HCT116 (cell line): Measurements from ENCODE around the gene GBE1. TPM values are rescaled to one million over a fixed set of nuclear protein-coding genes. Genes with fewer than 3 reads are reported as not detected.

Source experiments
- ATAC-seq: fragments of 200-7000 bp; cut with Tn5 transposase; 2 replicates; pipeline ENCODE4 v1.9.1; 2020; ENCODE audit warnings: mild to moderate bottlenecking, moderate library complexity
- BruUV-seq: library from RNA; stranded (reverse); fragments of 400-500 nt; replicated peaks from 2 replicates; lab custom pipeline; 2021; lab: Mats Ljungman, UMichigan
- CTCF ChIA-PET: fragments of 300-600 bp; sonication (Branson Sonifier 250); formaldehyde crosslinking; loops from one replicate; lab custom pipeline; 2021; ENCODE audit warnings: antibody characterized with exemption; lab: Charles Lee
- POLR2A ChIA-PET: fragments of 300-600, 350-600 bp; sonication (Branson Sonifier 250); formaldehyde crosslinking; loops from one replicate; lab custom pipeline; 2021; ENCODE audit warnings: antibody characterized with exemption; lab: Charles Lee
- RAD21 ChIA-PET, 2 experiments: fragments of 300-600 bp; sonication (Branson Sonifier 250); formaldehyde crosslinking; loops; one replicate each; lab custom pipeline; 2023; ENCODE audit warnings: low total read pairs in 2 of 2; ENCODE audit not compliant: uncharacterized antibody in 2 of 2, unreplicated experiment in 2 of 2, low non-redundant PET in 1 of 2; lab: Charles Lee
- DNase-seq: peaks from one replicate; pipeline ENCODE4 v3.0.0-alpha.2; 2010; ENCODE audit warnings: low read depth, low spot score
- H2AFZ ChIP-seq: fragments of 200-600 bp; shearing (Covaris generic), sonication (generic); 2 replicates; pipeline ENCODE4 v1.6.1; 2017; ENCODE audit warnings: low read depth, mixed run types, mixed read lengths, antibody characterized with exemption, low read length; ENCODE audit not compliant: poor library complexity, severe bottlenecking
- H3K27ac ChIP-seq: 2 replicates; pipeline ENCODE4 v1.5.1; 2012; ENCODE audit warnings: low read depth, low read length
- H3K27me3 ChIP-seq: fragments of 200-600 bp; sonication (generic); 2 replicates; pipeline ENCODE4 v1.6.1; 2016; ENCODE audit warnings: mixed run types, low read length, mixed read lengths; ENCODE audit not compliant: insufficient read depth
- H3K36me3 ChIP-seq, 2 experiments: fragments of 200-500 bp in 1 of 2; fragments of 200-600 bp in 1 of 2; sonication (Bioruptor generic) in 1 of 2; sonication (generic) in 1 of 2; 2 replicates each; pipeline versions ENCODE4 v1.5.1 to v1.6.1; 2014 to 2016; ENCODE audit warnings: low read length in 2 of 2, inconsistent platforms in 1 of 2, mixed read lengths in 1 of 2, mixed run types in 1 of 2; ENCODE audit not compliant: insufficient read depth in 2 of 2, control insufficient read depth in 1 of 2
- H3K4me1 ChIP-seq, 2 experiments: fragments of 200-600 bp in 1 of 2; sonication (generic) in 1 of 2; 2 replicates each; pipeline versions ENCODE4 v1.5.1 to v1.6.1; 2012 to 2017; ENCODE audit warnings: low read length in 2 of 2, inconsistent platforms in 1 of 2, mild to moderate bottlenecking in 1 of 2, mixed read lengths in 1 of 2, mixed run types in 1 of 2, moderate library complexity in 1 of 2; ENCODE audit not compliant: insufficient read depth in 2 of 2, control insufficient read depth in 1 of 2
- H3K4me2 ChIP-seq: fragments of 200-600 bp; sonication (generic); 2 replicates; pipeline ENCODE4 v1.6.1; 2017; ENCODE audit warnings: mixed run types, low read length, mixed read lengths
- H3K4me3 ChIP-seq, 2 experiments: fragments of 200-600 bp in 1 of 2; sonication (generic) in 1 of 2; replicated peaks in 1 of 2; 2 replicates each; pipeline ENCODE4 v1.5.1; 2011 to 2016; ENCODE audit warnings: low read length in 2 of 2, control low read depth in 1 of 2, low read depth in 1 of 2, mild to moderate bottlenecking in 1 of 2, mixed read lengths in 1 of 2, mixed run types in 1 of 2
- H3K79me2 ChIP-seq: fragments of 200-600 bp; sonication (generic); 2 replicates; pipeline ENCODE4 v1.6.1; 2017; ENCODE audit warnings: mild to moderate bottlenecking, mixed run types, low read length, moderate library complexity, mixed read lengths; ENCODE audit not compliant: insufficient read depth
- H3K9ac ChIP-seq: fragments of 200-600 bp; sonication (generic); 2 replicates; pipeline ENCODE4 v1.6.1; 2016; ENCODE audit warnings: low read length, mixed read lengths
- H3K9me2 ChIP-seq: fragments of 200-600 bp; sonication (generic), shearing (Covaris generic); 2 replicates; pipeline ENCODE4 v1.6.1; 2017; ENCODE audit warnings: mixed run types, mild to moderate bottlenecking, moderate library complexity; ENCODE audit not compliant: insufficient read depth
- H3K9me3 ChIP-seq, 2 experiments: fragments of 200-500 bp in 1 of 2; fragments of 200-600 bp in 1 of 2; sonication (Bioruptor generic) in 1 of 2; sonication (generic) in 1 of 2; 2 replicates each; pipeline ENCODE4 v1.6.1; 2014 to 2017; ENCODE audit warnings: low read length in 2 of 2, mixed read lengths in 2 of 2, inconsistent platforms in 1 of 2, low read depth in 1 of 2, mild to moderate bottlenecking in 1 of 2, mixed run types in 1 of 2, moderate library complexity in 1 of 2; ENCODE audit not compliant: control insufficient read depth in 1 of 2, insufficient read depth in 1 of 2
- H4K20me1 ChIP-seq: fragments of 200-600 bp; sonication (generic), shearing (Covaris generic); 2 replicates; pipeline ENCODE4 v1.6.1; 2017; ENCODE audit warnings: mixed run types, mild to moderate bottlenecking, moderate library complexity; ENCODE audit not compliant: insufficient read depth
- ATF3 ChIP-seq: IDR thresholded peaks from 2 replicates; pipeline ENCODE4 v1.6.1; 2012
- CBX3 ChIP-seq: IDR thresholded peaks from 2 replicates; pipeline ENCODE4 v1.6.1; 2012; ENCODE audit warnings: low read depth
- EGR1 ChIP-seq: IDR thresholded peaks from 2 replicates; pipeline ENCODE4 v1.6.1; 2012; ENCODE audit warnings: low read depth
- EZH2phosphoT487 ChIP-seq: fragments of 200-600 bp; IDR thresholded peaks from 2 replicates; pipeline ENCODE4 v1.6.1; 2018; ENCODE audit warnings: antibody characterized with exemption, borderline replicate concordance
- POLR2A ChIP-seq: IDR thresholded peaks from 2 replicates; pipeline ENCODE4 v1.7.0; 2011; ENCODE audit warnings: borderline replicate concordance; ENCODE audit not compliant: insufficient read depth, insufficient read length; ENCODE audit errors: extremely low read depth
- REST ChIP-seq: IDR thresholded peaks from 2 replicates; pipeline ENCODE4 v1.6.1; 2012; ENCODE audit warnings: low read depth
- SIN3A ChIP-seq: IDR thresholded peaks from 2 replicates; pipeline ENCODE4 v1.6.1; 2012; ENCODE audit warnings: low read depth
- SRF ChIP-seq: IDR thresholded peaks from 2 replicates; pipeline ENCODE4 v1.6.1; 2012; ENCODE audit warnings: low read depth
- ZBTB33 ChIP-seq: IDR thresholded peaks from 2 replicates; pipeline ENCODE4 v1.6.1; 2011; ENCODE audit warnings: mild to moderate bottlenecking, low read length, moderate library complexity; ENCODE audit not compliant: insufficient replicate concordance; ENCODE audit errors: extremely low read depth
- ZFX ChIP-seq: fragments of 450-650 bp; IDR thresholded peaks from 2 replicates; pipeline ENCODE4 v1.6.1; 2017
- intact Hi-C: fragments of 100-400 bp; cut with micrococcal nuclease; formaldehyde crosslinking; loops from 2 replicates; pipeline ENCODE4 v1.10.0; 2022
- total RNA-seq: library from RNA; stranded (reverse); gene quantifications from one replicate; pipeline ENCODE4 v1.2.1, GENCODE V29; 2021; ENCODE audit not compliant: unreplicated experiment

The GBE1 gene
- total RNA-seq, 1 experiment from 2014 or later: 27.7 TPM

GRCh38 chr3:81484520-81484919, 276.9 kb downstream of the GBE1 start:
- RAD21 ChIA-PET: no interaction called here
- H3K9ac ChIP-seq: no peak overlapping the region
- BruUV-seq: no TSS peak
- no peaks in the 10 kb centered on the region for H3K36me3 ChIP-seq
- TF ChIP-seq REST: no peak
- no peak for TF ChIP-seq EGR1
- TF ChIP-seq SRF: no peak
- TF ChIP-seq SIN3A: no peak
- TF ChIP-seq ATF3: no peak
- no peak for TF ChIP-seq POLR2A
- no peak for TF ChIP-seq ZFX
- TF ChIP-seq ZBTB33: no peak
- no peak for TF ChIP-seq CBX3
- TF ChIP-seq EZH2phosphoT487: no peak
- intact Hi-C loops: no loop called here
- no peaks in the 10 kb centered on the region for H4K20me1 ChIP-seq
- no peaks in the 10 kb centered on the region for H3K79me2 ChIP-seq
- ATAC-seq (no peak), DNase-seq (no peak)
- no peak overlapping the region for H3K4me2 ChIP-seq
- POLR2A ChIA-PET: no interaction called here
- H3K9me3 ChIP-seq: no peaks in the 10 kb centered on the region
- CTCF ChIA-PET: no interaction called here
- no peak overlapping the region for H3K4me3 ChIP-seq
- no peak overlapping the region for H3K27ac ChIP-seq
- H3K27me3 ChIP-seq: no peaks in the 10 kb centered on the region
- H3K9me2 ChIP-seq: no peaks in the 10 kb centered on the region
- H3K4me1 ChIP-seq: no peaks in the 10 kb centered on the region
- no peak overlapping the region for H2AFZ ChIP-seq
